ENCODE measurements around the gene PEMT. TPM values are rescaled to one million over a fixed set of nuclear protein-coding genes. Genes with fewer than 3 reads are reported as not detected.

PEMT gene
- total and polyA plus RNA-seq, 2 of the 4 experiments (the other 2 are of a cell fraction) = 23.3 to 49.5 TPM

DNA sequence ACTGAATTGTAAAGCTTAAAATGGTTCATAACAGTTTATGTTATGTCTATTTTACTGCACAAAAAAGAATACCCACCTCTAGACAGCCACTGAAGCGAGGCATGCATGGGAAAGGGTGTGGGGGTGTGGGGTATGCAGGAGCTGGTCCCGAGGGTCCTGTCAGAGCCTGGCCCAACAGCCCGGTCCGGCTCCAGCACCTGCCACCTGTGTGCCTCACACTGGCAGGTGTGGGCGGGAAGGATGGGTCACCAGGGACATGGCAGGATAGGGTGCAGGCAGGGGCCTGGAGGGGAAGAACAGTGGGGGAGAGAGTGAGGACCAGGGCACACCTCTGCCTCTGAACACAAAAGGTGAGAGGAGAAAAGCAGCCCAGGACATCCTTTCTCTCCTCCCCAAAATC is 72.6 kb downstream of the PEMT start:
- no peak for ATAC-seq (ENCODE audit: low read depth)
- no peak for DNase-seq
- BruUV-seq (replicated peaks) = no TSS peak
- H3K14ac ChIP-seq (replicated peaks; ENCODE audit: low read depth, low read length) = no peak overlapping the region
- in situ Hi-C loops (cut with MboI; ENCODE audit: low sequenced_read_pairs) (no loop called here), dilution Hi-C loops (cut with HindIII; ENCODE audit: low sequenced_read_pairs, unreplicated experiment) (no loop called here), intact Hi-C loops (cut with micrococcal nuclease) (no loop called here)
- H3K4me3 ChIP-seq (ENCODE audit: insufficient read depth, low read depth, low read length) = no peak overlapping the region
- no peaks in the 10 kb centered on the region for H3K9me3 ChIP-seq (ENCODE audit: control insufficient read depth, insufficient read depth, low read length)
- peaks cover 6% of the 10 kb centered on the region; the same call in 1 of the 2 replicates for H4K20me1 ChIP-seq (ENCODE audit: insufficient read depth, low read length)
- no peaks in the 10 kb centered on the region for H3K79me1 ChIP-seq (ENCODE audit: low read depth in 1 of 2, low read length in 2 of 2)
- no peak overlapping the region for H2AK5ac ChIP-seq (ENCODE audit: low read depth, low read length)
- POLR2A ChIA-PET (ENCODE audit: unreplicated experiment) = no interaction called here
- H3K9me1 ChIP-seq (ENCODE audit: insufficient read depth, low read length) = no peaks in the 10 kb centered on the region; the same call in 1 of the 2 replicates
- no peak overlapping the region for H2AFZ ChIP-seq (replicated peaks; ENCODE audit: low read length, poor library complexity)
- no peak overlapping the region for H2AK9ac ChIP-seq (replicated peaks; ENCODE audit: low read depth, low read length, poor library complexity)
- no peak overlapping the region for H3K4ac ChIP-seq (ENCODE audit: low read depth, low read length)
- no peak overlapping the region for H4K8ac ChIP-seq (ENCODE audit: low read depth in 2 of 2, low read length in 2 of 2)
- CTCF ChIA-PET = no interaction called here
- H3K18ac ChIP-seq (ENCODE audit: low read depth, low read length) = no peak overlapping the region
- H2BK15ac ChIP-seq (ENCODE audit: low read depth, low read length) = no peak overlapping the region
- TF ChIP-seq MAFK (IDR thresholded peaks at IDR 0.05; ENCODE audit: low read depth, low read length) (no peak), FOS (IDR thresholded peaks at IDR 0.05; ENCODE audit: low read depth, low read length) (no peak), RFX5 (IDR thresholded peaks at IDR 0.05; ENCODE audit: low read depth, low read length) (no peak), SMC3 (IDR thresholded peaks at IDR 0.05; ENCODE audit: low read depth, low read length) (no peak), POLR2A (IDR thresholded peaks at IDR 0.05; ENCODE audit: low read depth, low read length) (no peak), NFE2L2 (IDR thresholded peaks at IDR 0.05; ENCODE audit: low read depth, low read length) (no peak), CHD1 (IDR thresholded peaks at IDR 0.05; ENCODE audit: low read depth, low read length) (no peak), MXI1 (IDR thresholded peaks at IDR 0.05; ENCODE audit: borderline replicate concordance, low read depth, low read length) (no peak), BHLHE40 (IDR thresholded peaks at IDR 0.05; ENCODE audit: low read depth, low read length) (no peak), RCOR1 (IDR thresholded peaks at IDR 0.05; ENCODE audit: insufficient replicate concordance, low read length) (no peak), MAZ (IDR thresholded peaks at IDR 0.05; ENCODE audit: borderline replicate concordance, low read depth, low read length) (no peak), CEBPB (IDR thresholded peaks at IDR 0.05; ENCODE audit: low read depth, low read length) (no peak)
- TF ChIP-seq, protein P1, sequence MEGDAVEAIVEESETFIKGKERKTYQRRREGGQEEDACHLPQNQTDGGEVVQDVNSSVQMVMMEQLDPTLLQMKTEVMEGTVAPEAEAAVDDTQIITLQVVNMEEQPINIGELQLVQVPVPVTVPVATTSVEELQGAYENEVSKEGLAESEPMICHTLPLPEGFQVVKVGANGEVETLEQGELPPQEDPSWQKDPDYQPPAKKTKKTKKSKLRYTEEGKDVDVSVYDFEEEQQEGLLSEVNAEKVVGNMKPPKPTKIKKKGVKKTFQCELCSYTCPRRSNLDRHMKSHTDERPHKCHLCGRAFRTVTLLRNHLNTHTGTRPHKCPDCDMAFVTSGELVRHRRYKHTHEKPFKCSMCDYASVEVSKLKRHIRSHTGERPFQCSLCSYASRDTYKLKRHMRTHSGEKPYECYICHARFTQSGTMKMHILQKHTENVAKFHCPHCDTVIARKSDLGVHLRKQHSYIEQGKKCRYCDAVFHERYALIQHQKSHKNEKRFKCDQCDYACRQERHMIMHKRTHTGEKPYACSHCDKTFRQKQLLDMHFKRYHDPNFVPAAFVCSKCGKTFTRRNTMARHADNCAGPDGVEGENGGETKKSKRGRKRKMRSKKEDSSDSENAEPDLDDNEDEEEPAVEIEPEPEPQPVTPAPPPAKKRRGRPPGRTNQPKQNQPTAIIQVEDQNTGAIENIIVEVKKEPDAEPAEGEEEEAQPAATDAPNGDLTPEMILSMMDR (conservative IDR thresholded peaks at IDR 0.05; ENCODE audit: low read depth, low read length) = no peak
- TF ChIP-seq, protein P2, sequence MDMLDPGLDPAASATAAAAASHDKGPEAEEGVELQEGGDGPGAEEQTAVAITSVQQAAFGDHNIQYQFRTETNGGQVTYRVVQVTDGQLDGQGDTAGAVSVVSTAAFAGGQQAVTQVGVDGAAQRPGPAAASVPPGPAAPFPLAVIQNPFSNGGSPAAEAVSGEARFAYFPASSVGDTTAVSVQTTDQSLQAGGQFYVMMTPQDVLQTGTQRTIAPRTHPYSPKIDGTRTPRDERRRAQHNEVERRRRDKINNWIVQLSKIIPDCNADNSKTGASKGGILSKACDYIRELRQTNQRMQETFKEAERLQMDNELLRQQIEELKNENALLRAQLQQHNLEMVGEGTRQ (IDR thresholded peaks at IDR 0.05; ENCODE audit: low read depth, low read length) = no peak
- TF ChIP-seq, protein P3, sequence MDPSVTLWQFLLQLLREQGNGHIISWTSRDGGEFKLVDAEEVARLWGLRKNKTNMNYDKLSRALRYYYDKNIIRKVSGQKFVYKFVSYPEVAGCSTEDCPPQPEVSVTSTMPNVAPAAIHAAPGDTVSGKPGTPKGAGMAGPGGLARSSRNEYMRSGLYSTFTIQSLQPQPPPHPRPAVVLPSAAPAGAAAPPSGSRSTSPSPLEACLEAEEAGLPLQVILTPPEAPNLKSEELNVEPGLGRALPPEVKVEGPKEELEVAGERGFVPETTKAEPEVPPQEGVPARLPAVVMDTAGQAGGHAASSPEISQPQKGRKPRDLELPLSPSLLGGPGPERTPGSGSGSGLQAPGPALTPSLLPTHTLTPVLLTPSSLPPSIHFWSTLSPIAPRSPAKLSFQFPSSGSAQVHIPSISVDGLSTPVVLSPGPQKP (IDR thresholded peaks at IDR 0.05; ENCODE audit: borderline replicate concordance, low read depth, low read length) = no peak
- H3K27me3 ChIP-seq (ENCODE audit: control insufficient read depth, insufficient read depth, low read length) = peaks cover 2% of the 10 kb centered on the region; the same call in 1 of the 2 replicates
- H3K36me3 ChIP-seq (ENCODE audit: control insufficient read depth, insufficient read depth, low read length) = no peaks in the 10 kb centered on the region
- H3K27ac ChIP-seq (ENCODE audit: insufficient read depth, low read length) = no peak overlapping the region
- no peak overlapping the region for H4K91ac ChIP-seq (ENCODE audit: insufficient read depth, low read depth, low read length)
- no peak overlapping the region for H3K56ac ChIP-seq (ENCODE audit: extremely low read depth, insufficient read depth, low read length)
- no peak overlapping the region for H3K4me2 ChIP-seq (ENCODE audit: low read depth, low read length)
- H3K4me1 ChIP-seq (ENCODE audit: control insufficient read depth, insufficient read depth, low read length) = peaks cover 3% of the 10 kb centered on the region; the same call in 1 of the 2 replicates
- H2BK5ac ChIP-seq (ENCODE audit: low read depth, low read length, poor library complexity, severe bottlenecking) = no peak overlapping the region
- H3K23ac ChIP-seq (ENCODE audit: low read depth, low read length) = no peak overlapping the region
- no peak overlapping the region for H2BK20ac ChIP-seq (ENCODE audit: low read depth, low read length)
- WGBS, 2 experiments (ENCODE audit: extremely low coverage in 2 of 2, insufficient read length in 1 of 2) = no CpG with 5 or more reads among the region's 5 CpGs
- H2BK120ac ChIP-seq (ENCODE audit: low read depth, low read length) = no peak overlapping the region
- no peak overlapping the region for H3K9ac ChIP-seq (ENCODE audit: low read depth, low read length)
- H4K5ac ChIP-seq (ENCODE audit: low read depth, low read length) = no peak overlapping the region

All from IMR-90 (cell line).